Liver (tissue), 9 donors: ENCODE measurements around the gene ZFHX2. TPM values are rescaled to one million over a fixed set of nuclear protein-coding genes. Genes with fewer than 3 reads are reported as not detected.

ENCODE experiments used
- DNase-seq: peaks from one replicate; pipeline ENCODE4 v3.0.0-alpha.2; 2017; ENCODE audit warnings: low spot score
- H3K27ac ChIP-seq, 2 donors: one replicate each; pipeline ENCODE4 v1.7.0; 2013; ENCODE audit warnings: inconsistent platforms in 2 of 2, low read length in 2 of 2, control low read depth in 1 of 2, low read depth in 1 of 2, mild to moderate bottlenecking in 1 of 2
- H3K27me3 ChIP-seq, 4 donors: one replicate each; pipeline versions ENCODE4 v1.6.1 to v1.7.0; 2013; ENCODE audit warnings: low read length in 3 of 4, inconsistent platforms in 1 of 4, mild to moderate bottlenecking in 1 of 4, moderate library complexity in 1 of 4; ENCODE audit not compliant: control insufficient read depth in 4 of 4, insufficient read depth in 4 of 4
- H3K36me3 ChIP-seq, 4 donors: one replicate each; pipeline versions ENCODE4 v1.6.1 to v1.7.0; 2013; ENCODE audit warnings: low read length in 3 of 4, mild to moderate bottlenecking in 3 of 4, low read depth in 1 of 4, moderate library complexity in 1 of 4; ENCODE audit not compliant: control insufficient read depth in 4 of 4, insufficient read depth in 3 of 4
- H3K4me1 ChIP-seq, 4 donors: one replicate each; pipeline versions ENCODE4 v1.6.1 to v1.7.0; 2013; ENCODE audit warnings: low read length in 3 of 4, mild to moderate bottlenecking in 3 of 4, moderate library complexity in 1 of 4; ENCODE audit not compliant: control insufficient read depth in 4 of 4, insufficient read depth in 4 of 4
- H3K4me3 ChIP-seq, 3 donors: one replicate each; pipeline versions ENCODE4 v1.6.1 to v1.7.0; 2013; ENCODE audit warnings: low read length in 3 of 3, control low read depth in 1 of 3, low read depth in 1 of 3, mild to moderate bottlenecking in 1 of 3
- H3K9ac ChIP-seq, 2 donors: one replicate each; pipeline ENCODE4 v1.7.0; 2013; ENCODE audit warnings: low read length in 2 of 2, mild to moderate bottlenecking in 2 of 2, moderate library complexity in 2 of 2, control low read depth in 1 of 2, low read depth in 1 of 2
- H3K9me3 ChIP-seq, 4 donors: one replicate each; pipeline versions ENCODE4 v1.6.1 to v1.7.0; 2013; ENCODE audit warnings: low read length in 3 of 4; ENCODE audit not compliant: control insufficient read depth in 4 of 4
- CTCF ChIP-seq: fragments of 150-350 bp; IDR thresholded peaks from 2 replicates; pipeline ENCODE4 v1.5.1; 2017; ENCODE audit warnings: improper control_type of control experiment, low read depth, low read length; ENCODE audit not compliant: missing input control
- EGR1 ChIP-seq, 2 donors: IDR thresholded peaks; 2 replicates each; pipeline ENCODE4 v1.6.1; 2016 to 2018; ENCODE audit warnings: antibody characterized with exemption in 2 of 2, low read depth in 2 of 2
- FOXA1 ChIP-seq: IDR thresholded peaks from 2 replicates; pipeline ENCODE4 v1.6.1; 2016; ENCODE audit warnings: antibody characterized with exemption
- FOXA2 ChIP-seq: IDR thresholded peaks from 2 replicates; pipeline ENCODE4 v1.6.1; 2016; ENCODE audit warnings: antibody characterized with exemption
- GABPA ChIP-seq, 2 donors: IDR thresholded peaks in 1 of 2; conservative IDR thresholded peaks in 1 of 2; 2 replicates each; pipeline ENCODE4 v1.6.1; 2016; ENCODE audit warnings: antibody characterized with exemption in 2 of 2, mild to moderate bottlenecking in 1 of 2, moderate library complexity in 1 of 2
- HNF4A ChIP-seq, 2 donors: conservative IDR thresholded peaks; 2 replicates each; pipeline ENCODE4 v1.6.1; 2016; ENCODE audit warnings: antibody characterized with exemption in 2 of 2, mild to moderate bottlenecking in 2 of 2
- HNF4G ChIP-seq: IDR thresholded peaks from 2 replicates; pipeline ENCODE4 v1.6.1; 2016; ENCODE audit warnings: antibody characterized with exemption
- JUND ChIP-seq, 2 donors: IDR thresholded peaks; 2 replicates each; pipeline ENCODE4 v1.6.1; 2016; ENCODE audit warnings: antibody characterized with exemption in 2 of 2
- MAX ChIP-seq: IDR thresholded peaks from 2 replicates; pipeline ENCODE4 v1.6.1; 2016; ENCODE audit warnings: antibody characterized with exemption
- NR2F2 ChIP-seq: IDR thresholded peaks from 2 replicates; pipeline ENCODE4 v1.6.1; 2016; ENCODE audit warnings: antibody characterized with exemption
- RAD21 ChIP-seq, 2 donors: IDR thresholded peaks; 2 replicates each; pipeline ENCODE4 v1.6.1; 2016; ENCODE audit warnings: antibody characterized with exemption in 2 of 2, mild to moderate bottlenecking in 2 of 2
- RXRA ChIP-seq, 2 donors: IDR thresholded peaks; 2 replicates each; pipeline ENCODE4 v1.6.1; 2017 to 2018; ENCODE audit warnings: antibody characterized with exemption in 2 of 2, mild to moderate bottlenecking in 1 of 2
- SP1 ChIP-seq: IDR thresholded peaks from 2 replicates; pipeline ENCODE4 v1.6.1; 2018; ENCODE audit warnings: antibody characterized with exemption, mild to moderate bottlenecking
- TAF1 ChIP-seq: conservative IDR thresholded peaks from 2 replicates; pipeline ENCODE4 v1.6.1; 2016; ENCODE audit warnings: antibody characterized with exemption, mild to moderate bottlenecking
- YY1 ChIP-seq: IDR thresholded peaks from 2 replicates; pipeline ENCODE4 v1.6.1; 2016; ENCODE audit warnings: antibody characterized with exemption, mild to moderate bottlenecking
- ZBTB33 ChIP-seq: IDR thresholded peaks from 2 replicates; pipeline ENCODE4 v1.6.1; 2016; ENCODE audit warnings: antibody characterized with exemption
- WGBS: extraction: QIAGEN DNeasy Blood & Tissue Kit; methylation state at CpG from one replicate; pipeline ENCODE4 v1.1.7; 2013; 5-methylcytosine and 5-hydroxymethylcytosine counted together
- polyA plus RNA-seq, 2 donors: library from polyadenylated mRNA; stranded (reverse) in 1 of 2; unstranded in 1 of 2; fragments of 200-250 nt in 1 of 2; fragments of >200 nt in 1 of 2; fragmentation: Nextera tagmentation in 1 of 2; extraction: Ambion mirVana in 1 of 2; gene quantifications; one replicate each; pipeline versions ENCODE4 v1.2.1 to v1.2.3, GENCODE V29; 2013 to 2015
- total RNA-seq, 2 donors: library from RNA; depleted of rRNA; stranded (reverse); fragments of >200 nt; gene quantifications; one replicate each; pipeline ENCODE4 v1.2.3, GENCODE V29; 2014
- TF ChIP-seq, protein P1 (sequence below): IDR thresholded peaks from 2 replicates; pipeline ENCODE4 v1.6.1; 2016; ENCODE audit warnings: antibody characterized with exemption, mild to moderate bottlenecking
- TF ChIP-seq, protein P2 (sequence below): IDR thresholded peaks from 2 replicates; pipeline ENCODE4 v1.6.1; 2016; ENCODE audit warnings: antibody characterized with exemption
- donor health status: healthy.
- donor health status: healthy.
- donor health status: healthy.
- donor health status: healthy.
- donor health status: healthy.

ZFHX2 gene
- total and polyA plus RNA-seq, 4 donors, result 0.06 to 0.14 (median 0.10) TPM

- Histone ChIP-seq H3K9me3 (no peaks in the 10 kb centered on the region), H3K27ac (no peak overlapping the region), H3K4me1 (no peaks in the 10 kb centered on the region), H3K36me3 (no peaks in the 10 kb centered on the region), H3K27me3 (no peaks in the 10 kb centered on the region), H3K9ac (no peak overlapping the region), H3K4me3 (no peak overlapping the region)
- TF ChIP-seq HNF4G (no peak), SP1 (no peak), ZBTB33 (no peak), HNF4A (conservative IDR thresholded peaks at IDR 0.05) (no peak), FOXA2 (no peak), RAD21 (IDR thresholded peaks at IDR 0.05) (no peak), JUND (IDR thresholded peaks at IDR 0.05) (no peak)
- TF ChIP-seq, protein P1, sequence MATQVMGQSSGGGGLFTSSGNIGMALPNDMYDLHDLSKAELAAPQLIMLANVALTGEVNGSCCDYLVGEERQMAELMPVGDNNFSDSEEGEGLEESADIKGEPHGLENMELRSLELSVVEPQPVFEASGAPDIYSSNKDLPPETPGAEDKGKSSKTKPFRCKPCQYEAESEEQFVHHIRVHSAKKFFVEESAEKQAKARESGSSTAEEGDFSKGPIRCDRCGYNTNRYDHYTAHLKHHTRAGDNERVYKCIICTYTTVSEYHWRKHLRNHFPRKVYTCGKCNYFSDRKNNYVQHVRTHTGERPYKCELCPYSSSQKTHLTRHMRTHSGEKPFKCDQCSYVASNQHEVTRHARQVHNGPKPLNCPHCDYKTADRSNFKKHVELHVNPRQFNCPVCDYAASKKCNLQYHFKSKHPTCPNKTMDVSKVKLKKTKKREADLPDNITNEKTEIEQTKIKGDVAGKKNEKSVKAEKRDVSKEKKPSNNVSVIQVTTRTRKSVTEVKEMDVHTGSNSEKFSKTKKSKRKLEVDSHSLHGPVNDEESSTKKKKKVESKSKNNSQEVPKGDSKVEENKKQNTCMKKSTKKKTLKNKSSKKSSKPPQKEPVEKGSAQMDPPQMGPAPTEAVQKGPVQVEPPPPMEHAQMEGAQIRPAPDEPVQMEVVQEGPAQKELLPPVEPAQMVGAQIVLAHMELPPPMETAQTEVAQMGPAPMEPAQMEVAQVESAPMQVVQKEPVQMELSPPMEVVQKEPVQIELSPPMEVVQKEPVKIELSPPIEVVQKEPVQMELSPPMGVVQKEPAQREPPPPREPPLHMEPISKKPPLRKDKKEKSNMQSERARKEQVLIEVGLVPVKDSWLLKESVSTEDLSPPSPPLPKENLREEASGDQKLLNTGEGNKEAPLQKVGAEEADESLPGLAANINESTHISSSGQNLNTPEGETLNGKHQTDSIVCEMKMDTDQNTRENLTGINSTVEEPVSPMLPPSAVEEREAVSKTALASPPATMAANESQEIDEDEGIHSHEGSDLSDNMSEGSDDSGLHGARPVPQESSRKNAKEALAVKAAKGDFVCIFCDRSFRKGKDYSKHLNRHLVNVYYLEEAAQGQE, result no peak
- WGBS, result 82% methylated on average over 3 of the region's 3 CpGs
- no peak for DNase-seq
Measured at GRCh38 chr14:23514644-23514957, 37.0 kb downstream of the ZFHX2 start.

GRCh38 chr14:23513818-23514643 lies 37.5 kb downstream of the ZFHX2 start:
- Histone ChIP-seq H3K9me3 (no peaks in the 10 kb centered on the region), H3K27me3 (no peaks in the 10 kb centered on the region), H3K36me3 (no peaks in the 10 kb centered on the region), H3K4me1 (no peaks in the 10 kb centered on the region), H3K27ac (no peak overlapping the region), H3K9ac (no peak overlapping the region), H3K4me3 (no peak overlapping the region)
- WGBS, result 91% methylated on average over 8 of the region's 8 CpGs
- DNase-seq, result no peak
- TF ChIP-seq TAF1 (no peak), EGR1 (IDR thresholded peaks at IDR 0.05; ENCODE audit: low read depth in 2 of 2) (no peak), YY1 (no peak), NR2F2 (no peak), SP1 (no peak), GABPA (IDR thresholded peaks at IDR 0.05 in 1 of 2, conservative IDR thresholded peaks at IDR 0.05 in 1 of 2) (no peak), CTCF (no peak), FOXA2 (no peak), ZBTB33 (no peak), HNF4G (no peak), FOXA1 (no peak), MAX (no peak), RXRA (IDR thresholded peaks at IDR 0.05) (no peak), RAD21 (IDR thresholded peaks at IDR 0.05) (no peak), HNF4A (conservative IDR thresholded peaks at IDR 0.05) (no peak)
- TF ChIP-seq, protein P2, sequence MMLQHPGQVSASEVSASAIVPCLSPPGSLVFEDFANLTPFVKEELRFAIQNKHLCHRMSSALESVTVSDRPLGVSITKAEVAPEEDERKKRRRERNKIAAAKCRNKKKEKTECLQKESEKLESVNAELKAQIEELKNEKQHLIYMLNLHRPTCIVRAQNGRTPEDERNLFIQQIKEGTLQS, result no peak
- TF ChIP-seq, protein P1, result no peak
